ENCODE measurements around the gene CD55. TPM values are rescaled to one million over a fixed set of nuclear protein-coding genes. Genes with fewer than 3 reads are reported as not detected.

The CD55 gene
- total and polyA plus RNA-seq, 2 of the 13 experiments (the other 11 are each of a cell fraction or from before 2014, with no cell fraction given): 6.0 to 56.0 TPM

DNA sequence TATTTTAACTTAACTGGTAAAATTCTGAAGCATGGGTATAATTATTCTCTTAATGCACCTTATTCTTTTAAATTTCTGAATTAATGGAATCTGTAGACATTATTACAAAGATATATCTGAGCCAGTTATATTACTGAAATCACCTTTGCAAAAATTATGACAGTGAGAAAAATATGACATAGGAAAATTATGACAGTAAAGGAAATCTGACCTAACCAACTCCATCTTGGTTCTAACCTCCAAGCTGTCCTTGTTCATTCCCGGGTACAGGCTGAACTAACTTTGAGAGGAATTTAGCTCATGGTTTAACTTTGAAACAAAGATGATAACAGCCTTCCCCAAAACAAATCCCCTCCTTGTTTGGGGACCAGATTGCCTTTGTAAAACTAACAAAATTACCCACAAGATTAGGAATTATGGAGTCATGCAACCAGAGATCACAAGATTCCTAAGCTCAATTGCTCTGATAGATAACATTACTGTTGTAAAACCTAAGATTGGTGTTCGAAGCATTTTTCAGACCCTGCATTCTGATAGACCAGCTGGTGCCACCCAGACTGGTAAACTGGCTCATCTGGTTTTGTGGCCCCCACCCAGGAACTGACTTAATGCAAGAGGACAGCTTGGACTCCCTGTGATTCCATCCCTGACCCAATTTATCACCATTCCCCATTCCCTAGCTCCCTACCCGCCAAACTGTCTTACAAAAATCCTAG is 9.4 kb upstream of the CD55 start (continued):
- no peak for TF ChIP-seq MAZ (IDR thresholded peaks at IDR 0.05; ENCODE audit: borderline replicate concordance, low read depth, low read length)
- no peak for TF ChIP-seq MAZ (CRISPR knock-in tag; IDR thresholded peaks at IDR 0.05; ENCODE audit: low read depth)

DNA sequence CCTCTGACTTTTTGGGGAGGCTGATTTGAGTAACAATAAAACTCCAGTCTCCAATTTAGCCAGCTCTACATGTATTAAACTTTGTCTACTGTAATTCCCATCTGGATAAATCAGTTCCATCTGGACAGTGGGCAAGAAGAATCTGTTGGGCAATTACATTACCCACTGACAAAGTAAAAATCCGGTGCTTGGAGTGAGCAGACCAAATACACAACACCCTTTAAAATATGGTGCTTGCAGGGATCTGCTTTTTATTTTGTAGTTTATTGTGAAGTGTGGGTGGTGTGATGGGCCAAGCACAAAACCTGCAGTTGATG is 8.9 kb upstream of the CD55 start:
- 5% methylated on average over 1 of the region's 1 CpG for WGBS (ENCODE audit: low lambda C conversion rate)
- H3K36me3 ChIP-seq (replicated peaks in 1 of 2; ENCODE audit: control insufficient read depth in 1 of 2, insufficient read depth in 2 of 2, low read length in 2 of 2): no peaks in the 10 kb centered on the region
- ATAC-seq: no peak
- H3K9ac ChIP-seq (ENCODE audit: insufficient read depth, low read depth, low read length): no peak overlapping the region
- no peak overlapping the region for H3K4me2 ChIP-seq (ENCODE audit: low read depth, low read length)
- peaks cover 8% of the 10 kb centered on the region for H3K4me1 ChIP-seq (ENCODE audit: insufficient read depth, low read length)
- no peak overlapping the region for H3K4me3 ChIP-seq (replicated peaks in 1 of 3; ENCODE audit: insufficient read depth in 1 of 3, low read depth in 2 of 3, low read length in 3 of 3)
- ChIA-PET CTCF (ENCODE audit: low intra/inter-chr PET ratio, low total read pairs) (no interaction called here), POLR2A (interaction anchor here (1.3 kb wide), 1 partner anchor 9 kb away, joined by 6 read pairs; the partner anchor contains the start of gene CD55)
- no peaks in the 10 kb centered on the region for H3K9me3 ChIP-seq (ENCODE audit: low read length)
- in situ Hi-C loops (cut with HindIII; ENCODE audit: extremely low pct_ligation_motif_present, low pct_unique_long_range_greater_than_20kb): no loop called here
- no peak overlapping the region for H3K27ac ChIP-seq (ENCODE audit: extremely low read length, insufficient read depth, low read length)
- no TSS peak for BruUV-seq (replicated peaks)
- no peaks in the 10 kb centered on the region for H3K27me3 ChIP-seq (ENCODE audit: control insufficient read depth in 1 of 2, insufficient read depth in 2 of 2, low read length in 2 of 2)
- TF ChIP-seq ISX (CRISPR knock-in tag; conservative IDR thresholded peaks at IDR 0.05) (no peak), SRSF4 (IDR thresholded peaks at IDR 0.05; ENCODE audit: low read depth, low read length, poor library complexity, severe bottlenecking) (no peak), MEIS2 (CRISPR knock-in tag; IDR thresholded peaks at IDR 0.05) (no peak), GATAD2A (CRISPR knock-in tag; IDR thresholded peaks at IDR 0.05) (no peak), NCOA2 (CRISPR knock-in tag; IDR thresholded peaks at IDR 0.05) (no peak), MEF2D (CRISPR knock-in tag; IDR thresholded peaks at IDR 0.05) (no peak), ZNF556 (CRISPR knock-in tag; IDR thresholded peaks at IDR 0.05; ENCODE audit: borderline replicate concordance) (no peak)
- TF ChIP-seq, protein P1, sequence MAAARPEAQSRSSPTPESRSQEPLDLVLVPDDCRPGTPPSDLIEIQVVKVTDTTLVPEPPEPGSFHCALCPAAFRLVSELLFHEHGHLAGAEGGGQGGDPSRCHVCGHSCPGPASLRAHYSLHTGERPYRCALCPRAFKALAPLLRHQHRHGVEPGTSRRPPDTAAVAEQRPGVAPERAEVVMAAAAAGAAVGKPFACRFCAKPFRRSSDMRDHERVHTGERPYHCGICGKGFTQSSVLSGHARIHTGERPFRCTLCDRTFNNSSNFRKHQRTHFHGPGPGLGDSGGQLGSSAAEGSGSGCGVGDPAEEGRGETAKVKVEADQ (CRISPR knock-in tag; IDR thresholded peaks at IDR 0.05; ENCODE audit: borderline replicate concordance): no peak
- no peaks in the 10 kb centered on the region for H3K79me2 ChIP-seq (ENCODE audit: insufficient read depth, low read length)
- no peak for FAIRE-seq
- intact Hi-C loops (cut with micrococcal nuclease; ENCODE audit: unreplicated experiment): no loop called here
- no peaks in the 10 kb centered on the region for H4K20me1 ChIP-seq (ENCODE audit: insufficient read depth, low read length)
- DNase-seq (ENCODE audit: low spot score): no peak
- H2AFZ ChIP-seq (ENCODE audit: low read length): no peak overlapping the region
